GM12874 (cell line): ENCODE results near the gene PIGS.

Source experiments
- TF ChIP-seq, protein P1 (sequence below): IDR thresholded peaks from 2 replicates; pipeline ENCODE4 v1.5.1; 2011; ENCODE audit warnings: low read depth, mild to moderate bottlenecking, control low read depth, low read length, moderate library complexity; ENCODE audit not compliant: insufficient read depth

The PIGS gene

DNA sequence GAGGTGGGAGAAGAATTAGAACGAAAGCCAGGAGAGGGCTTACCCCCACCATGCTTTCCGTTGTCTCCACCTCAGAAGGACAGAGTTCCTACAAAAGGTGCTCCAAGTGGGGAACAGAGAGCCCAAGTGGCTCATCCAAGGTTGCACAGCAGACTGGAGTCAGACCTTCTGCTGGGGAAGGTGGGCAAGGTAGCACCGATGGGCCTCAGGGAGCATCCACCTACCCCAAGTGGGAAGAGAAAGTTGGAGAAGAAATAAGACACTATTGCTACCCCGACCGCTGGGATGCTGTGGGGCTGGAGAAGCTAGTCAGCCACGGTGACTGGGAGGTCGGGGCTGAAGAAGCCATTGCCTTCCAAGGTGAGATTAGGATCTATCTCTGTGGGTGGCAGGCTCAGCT is 40.4 kb downstream of the PIGS start:
- TF ChIP-seq, protein P1, sequence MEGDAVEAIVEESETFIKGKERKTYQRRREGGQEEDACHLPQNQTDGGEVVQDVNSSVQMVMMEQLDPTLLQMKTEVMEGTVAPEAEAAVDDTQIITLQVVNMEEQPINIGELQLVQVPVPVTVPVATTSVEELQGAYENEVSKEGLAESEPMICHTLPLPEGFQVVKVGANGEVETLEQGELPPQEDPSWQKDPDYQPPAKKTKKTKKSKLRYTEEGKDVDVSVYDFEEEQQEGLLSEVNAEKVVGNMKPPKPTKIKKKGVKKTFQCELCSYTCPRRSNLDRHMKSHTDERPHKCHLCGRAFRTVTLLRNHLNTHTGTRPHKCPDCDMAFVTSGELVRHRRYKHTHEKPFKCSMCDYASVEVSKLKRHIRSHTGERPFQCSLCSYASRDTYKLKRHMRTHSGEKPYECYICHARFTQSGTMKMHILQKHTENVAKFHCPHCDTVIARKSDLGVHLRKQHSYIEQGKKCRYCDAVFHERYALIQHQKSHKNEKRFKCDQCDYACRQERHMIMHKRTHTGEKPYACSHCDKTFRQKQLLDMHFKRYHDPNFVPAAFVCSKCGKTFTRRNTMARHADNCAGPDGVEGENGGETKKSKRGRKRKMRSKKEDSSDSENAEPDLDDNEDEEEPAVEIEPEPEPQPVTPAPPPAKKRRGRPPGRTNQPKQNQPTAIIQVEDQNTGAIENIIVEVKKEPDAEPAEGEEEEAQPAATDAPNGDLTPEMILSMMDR, result no peak

DNA sequence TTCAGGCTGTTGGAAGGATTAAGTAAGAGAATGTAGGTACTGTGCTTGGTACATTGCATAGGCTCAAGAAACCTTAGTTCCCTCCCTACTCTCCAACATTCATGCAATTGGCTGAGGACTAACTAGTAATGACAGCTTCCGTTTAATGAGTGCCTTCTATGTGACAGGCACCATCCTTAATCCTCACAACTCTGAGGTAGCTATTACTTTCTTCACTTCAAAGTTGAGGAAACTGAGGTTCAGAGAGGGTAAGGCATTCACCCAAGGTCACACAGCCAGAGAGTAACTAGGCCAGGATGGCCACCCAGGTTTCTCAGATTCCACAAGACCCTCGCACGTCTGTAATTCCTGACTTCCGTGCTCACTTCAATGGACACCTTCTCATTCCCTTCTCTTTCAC is 41.1 kb downstream of the PIGS start:
- TF ChIP-seq, protein P1, result no peak

DNA sequence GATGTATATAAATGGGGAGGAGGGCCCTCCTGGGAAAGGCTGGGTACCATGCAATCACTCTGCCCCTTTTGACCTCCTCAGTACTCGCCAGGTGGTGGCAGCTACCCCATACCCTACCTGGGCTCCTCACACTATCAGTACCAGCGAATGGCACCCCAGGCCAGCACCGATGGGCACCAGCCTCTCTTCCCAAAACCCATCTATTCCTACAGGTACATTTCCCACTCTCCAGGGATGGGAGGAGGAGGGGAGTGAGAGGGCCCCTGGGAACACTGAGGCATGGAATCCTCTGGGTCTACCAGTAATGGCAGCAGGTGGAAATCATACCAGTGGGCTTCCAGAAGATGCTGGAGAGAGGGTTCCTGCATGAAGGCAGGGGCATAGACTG is 42.3 kb downstream of the PIGS start:
- TF ChIP-seq, protein P1, result no peak

DNA sequence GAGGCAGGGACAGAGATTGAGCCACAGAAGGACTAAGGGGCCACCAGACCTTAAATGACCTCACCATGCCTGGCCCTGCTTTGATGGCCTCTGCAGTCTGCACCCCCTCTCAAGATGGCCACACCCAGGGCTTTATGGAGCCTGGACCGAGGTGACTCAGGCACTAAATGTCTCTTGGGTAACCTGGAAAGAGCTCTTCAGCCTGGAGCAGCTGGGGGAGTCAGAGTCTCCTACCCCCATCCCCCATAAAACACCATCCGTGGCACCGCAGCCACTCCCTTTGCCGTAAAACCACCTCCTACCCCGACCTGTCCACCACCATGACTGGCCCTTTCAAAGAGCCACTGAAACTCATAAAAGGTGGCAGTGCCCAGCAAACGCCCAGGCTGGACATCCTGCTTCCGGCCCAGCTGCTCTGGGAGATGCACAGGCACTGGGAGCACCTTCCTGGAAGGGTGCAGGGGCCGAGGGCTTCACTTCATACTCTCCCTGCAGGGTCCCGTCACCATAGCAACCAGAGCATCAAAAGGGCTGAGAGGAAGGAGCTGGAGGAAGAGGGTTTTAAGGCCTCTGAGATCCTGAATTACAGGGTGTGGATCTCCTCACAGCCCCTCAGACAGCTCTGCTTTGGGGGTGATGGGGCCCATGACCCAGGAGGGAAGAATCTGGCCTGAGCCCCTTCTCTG is 42.9 kb downstream of the PIGS start:
- TF ChIP-seq, protein P1, result no peak

DNA sequence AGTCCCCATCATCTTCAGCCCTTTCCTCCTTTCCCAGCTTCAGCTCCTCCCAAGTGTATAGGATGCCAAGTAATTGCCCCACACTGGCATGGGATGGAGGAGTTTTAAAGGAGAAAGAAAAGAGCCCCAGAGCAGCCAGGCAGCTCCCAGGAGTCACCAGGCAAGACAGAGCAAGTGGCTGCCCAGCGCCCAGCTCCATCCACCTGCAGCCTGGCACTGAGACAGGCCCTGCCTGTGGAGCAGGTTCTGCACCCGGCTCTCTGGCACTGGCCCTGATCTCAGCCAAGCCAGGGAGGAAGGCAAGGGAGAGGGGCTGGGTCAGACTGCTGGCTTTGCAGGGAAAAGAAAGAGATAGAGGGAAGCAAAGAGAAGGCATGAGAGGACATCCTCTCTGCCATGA is 43.5 kb downstream of the PIGS start:
- TF ChIP-seq, protein P1, result no peak

DNA sequence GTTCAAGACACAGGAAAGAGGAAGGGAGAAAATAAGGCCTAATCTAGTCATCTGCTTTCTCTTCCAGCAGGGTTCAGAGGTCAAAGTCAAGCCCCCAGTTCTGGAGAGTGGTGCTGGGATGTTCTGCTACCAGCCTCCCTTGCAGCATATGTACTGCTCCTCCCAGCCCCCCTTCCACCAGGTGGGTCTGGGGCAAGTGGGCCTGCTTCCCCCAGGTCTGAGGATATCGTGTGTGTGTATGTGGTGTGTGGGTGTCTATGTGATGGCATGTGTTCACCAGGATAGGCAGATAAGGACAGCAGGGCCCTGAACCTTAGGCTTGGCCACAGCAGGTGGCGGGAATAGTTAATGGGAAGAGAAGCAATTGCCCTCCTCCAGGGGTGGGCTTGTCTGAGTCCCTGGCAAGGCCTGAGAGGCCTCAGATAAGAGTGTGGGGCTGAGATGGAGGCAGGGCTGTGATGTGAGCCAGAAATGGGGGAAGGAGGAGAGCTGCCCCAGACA is 44.1 kb downstream of the PIGS start:
- TF ChIP-seq, protein P1, result no peak

DNA sequence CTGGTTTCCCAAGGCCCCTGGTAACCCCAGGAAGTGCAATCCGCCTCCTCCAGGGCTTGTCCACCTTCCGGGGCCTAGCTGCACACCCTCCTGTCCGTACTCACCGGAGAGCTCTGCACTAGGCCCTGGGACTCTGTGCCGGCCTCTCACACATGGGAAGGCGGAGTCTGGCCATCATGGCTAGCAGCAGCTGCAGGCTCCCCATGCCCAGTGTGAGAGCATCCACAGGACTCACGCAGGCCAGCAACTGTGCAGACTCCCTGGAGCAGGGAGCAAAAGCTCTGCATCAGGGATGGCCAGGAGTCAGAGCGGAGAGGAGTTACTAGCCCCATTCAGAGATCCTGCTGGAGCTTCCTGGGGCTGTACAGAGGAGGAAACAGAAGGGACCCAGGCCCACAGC is 44.9 kb downstream of the PIGS start:
- TF ChIP-seq, protein P1, result no peak
